HEK293T (cell line): ENCODE data around the gene DHCR7.

ENCODE experiments used
- ARNT ChIP-seq: fragments of 450-650 bp; IDR thresholded peaks from 2 replicates; pipeline ENCODE4 v1.6.1; 2017; ENCODE audit warnings: mild to moderate bottlenecking
- BHLHE40 ChIP-seq: fragments of 450-650 bp; IDR thresholded peaks from 2 replicates; pipeline ENCODE4 v1.6.1; 2016; ENCODE audit warnings: mild to moderate bottlenecking, moderate library complexity, borderline replicate concordance
- CTBP1 ChIP-seq: fragments of 450-650 bp; IDR thresholded peaks from 2 replicates; pipeline ENCODE4 v1.6.1; 2016; ENCODE audit warnings: borderline replicate concordance
- ELF4 ChIP-seq: fragments of 450-650 bp; IDR thresholded peaks from 2 replicates; pipeline ENCODE4 v1.6.1; 2017; ENCODE audit warnings: antibody characterized with exemption
- FOXA1 ChIP-seq: fragments of 450-650 bp; IDR thresholded peaks from 2 replicates; pipeline ENCODE4 v1.6.1; 2016; ENCODE audit warnings: mild to moderate bottlenecking
- FOXK2 ChIP-seq: fragments of 450-650 bp; IDR thresholded peaks from 2 replicates; pipeline ENCODE4 v1.6.1; 2016; ENCODE audit warnings: mild to moderate bottlenecking
- FOXM1 ChIP-seq: fragments of 450-650 bp; IDR thresholded peaks from 2 replicates; pipeline ENCODE4 v1.6.1; 2017; ENCODE audit warnings: mild to moderate bottlenecking, borderline replicate concordance
- L3MBTL2 ChIP-seq: fragments of 450-650 bp; conservative IDR thresholded peaks from 2 replicates; pipeline ENCODE4 v1.6.1; 2016; ENCODE audit warnings: mild to moderate bottlenecking
- NFRKB ChIP-seq: fragments of 450-650 bp; IDR thresholded peaks from 2 replicates; pipeline ENCODE4 v1.6.1; 2016; ENCODE audit warnings: mild to moderate bottlenecking, moderate library complexity
- SP1 ChIP-seq: fragments of 450-650 bp; IDR thresholded peaks from 2 replicates; pipeline ENCODE4 v1.6.1; 2017
- SUZ12 ChIP-seq: fragments of 450-650 bp; IDR thresholded peaks from 2 replicates; pipeline ENCODE4 v1.6.1; 2016; ENCODE audit warnings: mild to moderate bottlenecking
- TARDBP ChIP-seq: fragments of 450-650 bp; IDR thresholded peaks from 2 replicates; pipeline ENCODE4 v1.6.1; 2016
- ZNF384 ChIP-seq: fragments of 450-650 bp; IDR thresholded peaks from 2 replicates; pipeline ENCODE4 v1.6.1; 2016

DNA sequence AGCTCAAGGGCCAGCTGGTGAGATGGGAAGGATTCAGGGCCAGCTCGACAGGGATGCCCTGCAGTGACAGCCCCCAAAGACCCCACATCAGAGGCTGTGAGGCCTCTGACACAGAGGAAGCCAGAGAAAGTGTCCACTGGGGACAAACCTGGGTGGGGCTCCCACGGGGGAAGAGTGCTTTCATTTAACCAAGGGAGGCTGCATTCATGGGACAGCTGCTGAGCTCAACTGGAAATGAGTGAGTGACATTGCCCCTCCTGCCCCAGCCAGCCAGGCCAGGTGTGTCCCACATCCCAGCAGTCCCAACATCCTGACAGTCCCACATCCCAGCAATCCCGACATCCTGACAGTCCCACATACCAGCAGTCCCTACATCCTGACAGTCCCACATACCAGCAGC lies 61.0 kb downstream of the DHCR7 start:
- no peak for TF ChIP-seq SP1
- TF ChIP-seq FOXK2: no peak
- no peak for TF ChIP-seq TARDBP
- no peak for TF ChIP-seq FOXA1
- TF ChIP-seq ELF4: no peak
- TF ChIP-seq CTBP1: no peak
- no peak for TF ChIP-seq BHLHE40
- no peak for TF ChIP-seq L3MBTL2
- TF ChIP-seq ZNF384: no peak
- TF ChIP-seq NFRKB: no peak
- TF ChIP-seq FOXM1: no peak
- no peak for TF ChIP-seq SUZ12
- no peak for TF ChIP-seq ARNT
